HL-60/S4 treated with phorbol 12-myristate 13-acetate at 8.2 ng/mL for 4 days and 3 days (cell line): ENCODE results near the gene NCOA3.

Source experiments
- in situ Hi-C: fragments of 300-500 bp; cut with MboI; formaldehyde crosslinking; loops from 2 replicates; pipeline ENCODE4 v1.15.0; 2022; ENCODE audit warnings: low sequenced_read_pairs

NCOA3 gene

GRCh38 chr20:47675190-47676142 is 173.8 kb downstream of the NCOA3 start:
- in situ Hi-C loops: no loop called here

GRCh38 chr20:47676219-47676721 is 174.6 kb downstream of the NCOA3 start:
- in situ Hi-C loops: no loop called here

GRCh38 chr20:47676912-47677634 is 175.4 kb downstream of the NCOA3 start:
- in situ Hi-C loops: no loop called here

- in situ Hi-C loops: no loop called here
Measured at GRCh38 chr20:47677635-47678453, 176.2 kb downstream of the NCOA3 start.

GRCh38 chr20:47678536-47678935 is 176.8 kb downstream of the NCOA3 start:
- in situ Hi-C loops: no loop called here

- in situ Hi-C loops: no loop called here
Measured at GRCh38 chr20:47679462-47679861, 177.8 kb downstream of the NCOA3 start.

GRCh38 chr20:47680804-47681529 is 179.3 kb downstream of the NCOA3 start:
- in situ Hi-C loops: no loop called here

- in situ Hi-C loops: no loop called here
Measured at GRCh38 chr20:47682028-47682783, 180.5 kb downstream of the NCOA3 start.

GRCh38 chr20:47682916-47683315 is 181.2 kb downstream of the NCOA3 start:
- in situ Hi-C loops: no loop called here

GRCh38 chr20:47684306-47685080 is 182.8 kb downstream of the NCOA3 start:
- in situ Hi-C loops: no loop called here

GRCh38 chr20:47686545-47686944 is 184.9 kb downstream of the NCOA3 start:
- in situ Hi-C loops: no loop called here

GRCh38 chr20:47687095-47687987 is 185.7 kb downstream of the NCOA3 start:
- in situ Hi-C loops: no loop called here

- in situ Hi-C loops: no loop called here
Measured at GRCh38 chr20:47688385-47689381, 187.0 kb downstream of the NCOA3 start.

- in situ Hi-C loops: no loop called here
Measured at GRCh38 chr20:47689731-47690130, 188.0 kb downstream of the NCOA3 start.

- in situ Hi-C loops: no loop called here
Measured at GRCh38 chr20:47691625-47692024, 189.9 kb downstream of the NCOA3 start.

- in situ Hi-C loops: no loop called here
Measured at GRCh38 chr20:47694021-47694818, 192.5 kb downstream of the NCOA3 start.
